HEK293 (cell line): ENCODE results near the gene C11orf86.

ENCODE experiments used
- EGR2 ChIP-seq: fragments of 450-650 bp; formaldehyde crosslinking; IDR thresholded peaks from 2 replicates; pipeline ENCODE4 v1.5.1; 2016; ENCODE audit warnings: low read depth, missing biosample characterization, missing genetic modification characterization
- FEZF1 ChIP-seq: fragments of 450-650 bp; formaldehyde crosslinking; IDR thresholded peaks from 2 replicates; pipeline ENCODE4 v1.5.1; 2016; ENCODE audit warnings: missing biosample characterization, missing genetic modification characterization
- HOXA7 ChIP-seq: sonication (generic); formaldehyde crosslinking; IDR thresholded peaks from 2 replicates; pipeline ENCODE4 v1.8.1; 2022; ENCODE audit warnings: missing genetic modification reagents, borderline replicate concordance
- HOXD13 ChIP-seq: sonication (generic); formaldehyde crosslinking; IDR thresholded peaks from 2 replicates; pipeline ENCODE4 v1.8.0; 2022; ENCODE audit warnings: missing genetic modification reagents, borderline replicate concordance
- KLF1 ChIP-seq: fragments of 450-650 bp; formaldehyde crosslinking; IDR thresholded peaks from 2 replicates; pipeline ENCODE4 v1.5.1; 2016; ENCODE audit warnings: missing biosample characterization, missing genetic modification characterization
- MZF1 ChIP-seq: fragments of 450-650 bp; formaldehyde crosslinking; IDR thresholded peaks from 2 replicates; pipeline ENCODE4 v1.5.1; 2017; ENCODE audit warnings: missing biosample characterization, missing genetic modification characterization, borderline replicate concordance
- ZNF155 ChIP-seq: fragments of 450-650 bp; formaldehyde crosslinking; IDR thresholded peaks from 2 replicates; pipeline ENCODE4 v1.5.1; 2016; ENCODE audit warnings: missing biosample characterization, missing genetic modification characterization
- ZNF169 ChIP-seq: fragments of 450-650 bp; formaldehyde crosslinking; IDR thresholded peaks from 2 replicates; pipeline ENCODE4 v1.5.1; 2016; ENCODE audit warnings: missing biosample characterization, missing genetic modification characterization
- ZNF214 ChIP-seq: fragments of 450-650 bp; formaldehyde crosslinking; IDR thresholded peaks from 2 replicates; pipeline ENCODE4 v1.5.1; 2017; ENCODE audit warnings: missing biosample characterization, mild to moderate bottlenecking, missing genetic modification characterization, borderline replicate concordance
- ZNF324 ChIP-seq: fragments of 450-650 bp; formaldehyde crosslinking; IDR thresholded peaks from 2 replicates; pipeline ENCODE4 v1.5.1; 2016; ENCODE audit warnings: missing biosample characterization, missing genetic modification characterization
- ZNF366 ChIP-seq: fragments of 450-650 bp; formaldehyde crosslinking; conservative IDR thresholded peaks from 2 replicates; pipeline ENCODE4 v1.5.1; 2016; ENCODE audit warnings: missing biosample characterization, missing genetic modification characterization
- ZNF501 ChIP-seq: fragments of 450-650 bp; formaldehyde crosslinking; IDR thresholded peaks from 2 replicates; pipeline ENCODE4 v1.5.1; 2016; ENCODE audit warnings: missing biosample characterization, missing genetic modification characterization
- ZNF510 ChIP-seq: fragments of 450-650 bp; formaldehyde crosslinking; IDR thresholded peaks from 2 replicates; pipeline ENCODE4 v1.5.1; 2018; ENCODE audit warnings: mild to moderate bottlenecking, missing genetic modification characterization, missing biosample characterization; ENCODE audit not compliant: insufficient replicate concordance
- ZNF549 ChIP-seq: fragments of 450-650 bp; IDR thresholded peaks from 2 replicates; pipeline ENCODE4 v1.5.1; 2018; ENCODE audit warnings: missing biosample characterization, missing genetic modification characterization, mild to moderate bottlenecking, inconsistent platforms, moderate library complexity
- ZNF596 ChIP-seq: fragments of 450-650 bp; IDR thresholded peaks from 2 replicates; pipeline ENCODE4 v1.5.0; 2018; ENCODE audit warnings: missing biosample characterization, mild to moderate bottlenecking, missing genetic modification characterization, moderate library complexity
- ZNF621 ChIP-seq: fragments of 450-650 bp; formaldehyde crosslinking; IDR thresholded peaks from 2 replicates; pipeline ENCODE4 v1.5.1; 2017; ENCODE audit warnings: missing biosample characterization, missing genetic modification characterization
- ZNF776 ChIP-seq: fragments of 450-650 bp; formaldehyde crosslinking; IDR thresholded peaks from 2 replicates; pipeline ENCODE4 v1.5.0; 2017; ENCODE audit warnings: missing biosample characterization, missing genetic modification characterization, borderline replicate concordance
- TF ChIP-seq, protein P1 (sequence below): fragments of 450-650 bp; IDR thresholded peaks from 2 replicates; pipeline ENCODE4 v1.5.1; 2018; ENCODE audit warnings: missing biosample characterization, missing genetic modification characterization
- TF ChIP-seq, protein P2 (sequence below): fragments of 450-650 bp; formaldehyde crosslinking; IDR thresholded peaks from 2 replicates; pipeline ENCODE4 v1.5.1; 2016; ENCODE audit warnings: missing biosample characterization, missing genetic modification characterization
- TF ChIP-seq, protein P3 (sequence below): IDR thresholded peaks from 2 replicates; pipeline ENCODE4 v1.6.1; 2011; ENCODE audit warnings: mild to moderate bottlenecking, low read depth, low read length, borderline replicate concordance
- TF ChIP-seq, protein P4 (sequence below): fragments of 450-650 bp; formaldehyde crosslinking; IDR thresholded peaks from 2 replicates; pipeline ENCODE4 v1.5.1; 2016; ENCODE audit warnings: missing biosample characterization, missing genetic modification characterization
- TF ChIP-seq, protein P5 (sequence below): fragments of 450-650 bp; formaldehyde crosslinking; IDR thresholded peaks from 2 replicates; pipeline ENCODE4 v1.5.1; 2017; ENCODE audit warnings: missing biosample characterization, missing genetic modification characterization
- TF ChIP-seq, protein P6 (sequence below): fragments of 450-650 bp; formaldehyde crosslinking; IDR thresholded peaks from 2 replicates; pipeline ENCODE4 v1.5.1; 2017; ENCODE audit warnings: missing biosample characterization, missing genetic modification characterization
- TF ChIP-seq, protein P7 (sequence below): fragments of 450-650 bp; formaldehyde crosslinking; IDR thresholded peaks from 2 replicates; pipeline ENCODE4 v1.5.1; 2016; ENCODE audit warnings: missing biosample characterization, missing genetic modification characterization, borderline replicate concordance

Gene C11orf86

DNA sequence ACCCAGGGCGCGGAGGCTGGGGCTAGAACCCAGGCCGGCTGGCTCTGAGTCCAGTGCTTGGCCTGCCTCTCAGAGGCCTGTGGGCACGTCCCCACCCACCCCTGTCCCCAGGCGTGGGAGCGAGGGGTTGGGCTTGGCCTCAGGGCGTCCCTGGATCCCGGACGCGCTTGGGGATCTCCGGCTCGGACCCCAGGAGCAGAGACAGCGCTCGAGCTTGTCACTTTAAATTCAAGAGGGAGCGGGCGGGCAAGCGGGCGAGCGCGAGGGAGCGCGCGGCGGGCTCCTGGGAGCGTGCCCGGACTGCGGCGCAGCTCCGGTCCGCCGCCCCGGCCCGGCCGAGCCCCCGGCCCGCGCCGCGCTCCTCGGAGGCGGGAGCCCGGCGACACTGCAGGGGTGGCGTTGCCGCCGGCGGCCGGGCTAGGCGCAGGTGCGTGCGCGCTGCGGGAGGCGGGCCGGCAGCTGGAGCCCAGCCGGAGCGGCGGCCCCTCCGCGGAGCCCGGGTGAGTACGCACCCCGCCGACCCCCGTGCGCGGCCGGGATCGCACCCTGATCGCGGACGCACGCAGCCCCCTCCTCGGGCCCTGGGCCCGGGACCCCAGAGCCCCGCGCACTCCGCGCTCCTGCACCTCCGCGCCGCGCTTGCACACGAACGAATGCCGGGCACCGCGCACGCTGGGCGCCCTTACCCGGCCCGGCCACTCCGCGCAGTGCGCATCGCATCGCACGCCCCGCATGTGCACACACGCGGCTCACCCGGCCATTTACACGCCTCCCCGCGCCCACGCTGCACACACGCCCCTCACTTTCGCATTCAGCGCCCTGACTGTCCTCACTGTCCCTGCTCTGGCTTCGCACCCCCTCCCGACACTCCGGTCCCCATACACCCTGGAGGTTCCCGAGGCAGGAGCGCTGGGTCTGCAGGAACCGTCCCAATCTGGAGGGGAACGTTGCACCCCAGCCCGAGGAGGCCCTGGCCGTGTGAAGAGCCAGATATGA lies 48.2 kb downstream of the C11orf86 start, which contains the start of gene SYT12 (continued):
- TF ChIP-seq, protein P1, sequence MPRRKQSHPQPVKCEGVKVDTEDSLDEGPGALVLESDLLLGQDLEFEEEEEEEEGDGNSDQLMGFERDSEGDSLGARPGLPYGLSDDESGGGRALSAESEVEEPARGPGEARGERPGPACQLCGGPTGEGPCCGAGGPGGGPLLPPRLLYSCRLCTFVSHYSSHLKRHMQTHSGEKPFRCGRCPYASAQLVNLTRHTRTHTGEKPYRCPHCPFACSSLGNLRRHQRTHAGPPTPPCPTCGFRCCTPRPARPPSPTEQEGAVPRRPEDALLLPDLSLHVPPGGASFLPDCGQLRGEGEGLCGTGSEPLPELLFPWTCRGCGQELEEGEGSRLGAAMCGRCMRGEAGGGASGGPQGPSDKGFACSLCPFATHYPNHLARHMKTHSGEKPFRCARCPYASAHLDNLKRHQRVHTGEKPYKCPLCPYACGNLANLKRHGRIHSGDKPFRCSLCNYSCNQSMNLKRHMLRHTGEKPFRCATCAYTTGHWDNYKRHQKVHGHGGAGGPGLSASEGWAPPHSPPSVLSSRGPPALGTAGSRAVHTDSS (tag by site-specific recombination) = no peak
- peak; percentile 32 for TF ChIP-seq EGR2 (tag by site-specific recombination)
- TF ChIP-seq HOXA7 (CRISPR knock-in tag) = no peak
- no peak for TF ChIP-seq ZNF366 (tag by site-specific recombination)
- TF ChIP-seq, protein P2, sequence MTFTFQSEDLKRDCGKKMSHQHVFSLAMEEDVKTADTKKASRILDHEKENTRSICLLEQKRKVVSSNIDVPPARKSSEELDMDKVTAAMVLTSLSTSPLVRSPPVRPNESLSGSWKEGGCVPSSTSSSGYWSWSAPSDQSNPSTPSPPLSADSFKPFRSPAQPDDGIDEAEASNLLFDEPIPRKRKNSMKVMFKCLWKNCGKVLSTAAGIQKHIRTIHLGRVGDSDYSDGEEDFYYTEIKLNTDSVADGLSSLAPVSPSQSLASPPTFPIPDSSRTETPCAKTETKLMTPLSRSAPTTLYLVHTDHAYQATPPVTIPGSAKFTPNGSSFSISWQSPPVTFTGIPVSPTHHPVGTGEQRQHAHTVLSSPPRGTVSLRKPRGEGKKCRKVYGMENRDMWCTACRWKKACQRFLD = no peak
- TF ChIP-seq ZNF510 (tag by site-specific recombination) = no peak
- TF ChIP-seq, protein P3, sequence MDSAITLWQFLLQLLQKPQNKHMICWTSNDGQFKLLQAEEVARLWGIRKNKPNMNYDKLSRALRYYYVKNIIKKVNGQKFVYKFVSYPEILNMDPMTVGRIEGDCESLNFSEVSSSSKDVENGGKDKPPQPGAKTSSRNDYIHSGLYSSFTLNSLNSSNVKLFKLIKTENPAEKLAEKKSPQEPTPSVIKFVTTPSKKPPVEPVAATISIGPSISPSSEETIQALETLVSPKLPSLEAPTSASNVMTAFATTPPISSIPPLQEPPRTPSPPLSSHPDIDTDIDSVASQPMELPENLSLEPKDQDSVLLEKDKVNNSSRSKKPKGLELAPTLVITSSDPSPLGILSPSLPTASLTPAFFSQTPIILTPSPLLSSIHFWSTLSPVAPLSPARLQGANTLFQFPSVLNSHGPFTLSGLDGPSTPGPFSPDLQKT = no peak
- no peak for TF ChIP-seq ZNF501 (tag by site-specific recombination)
- no peak for TF ChIP-seq FEZF1 (tag by site-specific recombination)
- TF ChIP-seq ZNF621 (tag by site-specific recombination) = no peak
- TF ChIP-seq, protein P4, sequence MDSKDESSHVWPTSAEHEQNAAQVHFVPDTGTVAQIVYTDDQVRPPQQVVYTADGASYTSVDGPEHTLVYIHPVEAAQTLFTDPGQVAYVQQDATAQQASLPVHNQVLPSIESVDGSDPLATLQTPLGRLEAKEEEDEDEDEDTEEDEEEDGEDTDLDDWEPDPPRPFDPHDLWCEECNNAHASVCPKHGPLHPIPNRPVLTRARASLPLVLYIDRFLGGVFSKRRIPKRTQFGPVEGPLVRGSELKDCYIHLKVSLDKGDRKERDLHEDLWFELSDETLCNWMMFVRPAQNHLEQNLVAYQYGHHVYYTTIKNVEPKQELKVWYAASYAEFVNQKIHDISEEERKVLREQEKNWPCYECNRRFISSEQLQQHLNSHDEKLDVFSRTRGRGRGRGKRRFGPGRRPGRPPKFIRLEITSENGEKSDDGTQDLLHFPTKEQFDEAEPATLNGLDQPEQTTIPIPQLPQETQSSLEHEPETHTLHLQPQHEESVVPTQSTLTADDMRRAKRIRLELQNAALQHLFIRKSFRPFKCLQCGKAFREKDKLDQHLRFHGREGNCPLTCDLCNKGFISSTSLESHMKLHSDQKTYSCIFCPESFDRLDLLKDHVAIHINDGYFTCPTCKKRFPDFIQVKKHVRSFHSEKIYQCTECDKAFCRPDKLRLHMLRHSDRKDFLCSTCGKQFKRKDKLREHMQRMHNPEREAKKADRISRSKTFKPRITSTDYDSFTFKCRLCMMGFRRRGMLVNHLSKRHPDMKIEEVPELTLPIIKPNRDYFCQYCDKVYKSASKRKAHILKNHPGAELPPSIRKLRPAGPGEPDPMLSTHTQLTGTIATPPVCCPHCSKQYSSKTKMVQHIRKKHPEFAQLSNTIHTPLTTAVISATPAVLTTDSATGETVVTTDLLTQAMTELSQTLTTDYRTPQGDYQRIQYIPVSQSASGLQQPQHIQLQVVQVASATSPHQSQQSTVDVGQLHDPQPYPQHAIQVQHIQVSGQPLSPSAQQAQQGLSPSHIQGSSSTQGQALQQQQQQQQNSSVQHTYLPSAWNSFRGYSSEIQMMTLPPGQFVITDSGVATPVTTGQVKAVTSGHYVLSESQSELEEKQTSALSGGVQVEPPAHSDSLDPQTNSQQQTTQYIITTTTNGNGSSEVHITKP (tag by site-specific recombination) = 0 out of 2 replicates have a peak, but pooled peaks have one; percentile 3
- TF ChIP-seq ZNF169 (tag by site-specific recombination) = no peak
- TF ChIP-seq, protein P5, sequence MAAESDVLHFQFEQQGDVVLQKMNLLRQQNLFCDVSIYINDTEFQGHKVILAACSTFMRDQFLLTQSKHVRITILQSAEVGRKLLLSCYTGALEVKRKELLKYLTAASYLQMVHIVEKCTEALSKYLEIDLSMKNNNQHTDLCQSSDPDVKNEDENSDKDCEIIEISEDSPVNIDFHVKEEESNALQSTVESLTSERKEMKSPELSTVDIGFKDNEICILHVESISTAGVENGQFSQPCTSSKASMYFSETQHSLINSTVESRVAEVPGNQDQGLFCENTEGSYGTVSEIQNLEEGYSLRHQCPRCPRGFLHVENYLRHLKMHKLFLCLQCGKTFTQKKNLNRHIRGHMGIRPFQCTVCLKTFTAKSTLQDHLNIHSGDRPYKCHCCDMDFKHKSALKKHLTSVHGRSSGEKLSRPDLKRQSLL = no peak
- TF ChIP-seq, protein P6, sequence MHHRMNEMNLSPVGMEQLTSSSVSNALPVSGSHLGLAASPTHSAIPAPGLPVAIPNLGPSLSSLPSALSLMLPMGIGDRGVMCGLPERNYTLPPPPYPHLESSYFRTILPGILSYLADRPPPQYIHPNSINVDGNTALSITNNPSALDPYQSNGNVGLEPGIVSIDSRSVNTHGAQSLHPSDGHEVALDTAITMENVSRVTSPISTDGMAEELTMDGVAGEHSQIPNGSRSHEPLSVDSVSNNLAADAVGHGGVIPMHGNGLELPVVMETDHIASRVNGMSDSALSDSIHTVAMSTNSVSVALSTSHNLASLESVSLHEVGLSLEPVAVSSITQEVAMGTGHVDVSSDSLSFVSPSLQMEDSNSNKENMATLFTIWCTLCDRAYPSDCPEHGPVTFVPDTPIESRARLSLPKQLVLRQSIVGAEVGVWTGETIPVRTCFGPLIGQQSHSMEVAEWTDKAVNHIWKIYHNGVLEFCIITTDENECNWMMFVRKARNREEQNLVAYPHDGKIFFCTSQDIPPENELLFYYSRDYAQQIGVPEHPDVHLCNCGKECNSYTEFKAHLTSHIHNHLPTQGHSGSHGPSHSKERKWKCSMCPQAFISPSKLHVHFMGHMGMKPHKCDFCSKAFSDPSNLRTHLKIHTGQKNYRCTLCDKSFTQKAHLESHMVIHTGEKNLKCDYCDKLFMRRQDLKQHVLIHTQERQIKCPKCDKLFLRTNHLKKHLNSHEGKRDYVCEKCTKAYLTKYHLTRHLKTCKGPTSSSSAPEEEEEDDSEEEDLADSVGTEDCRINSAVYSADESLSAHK (tag by site-specific recombination) = no peak
- TF ChIP-seq ZNF776 (tag by site-specific recombination) = no peak
- TF ChIP-seq, protein P7, sequence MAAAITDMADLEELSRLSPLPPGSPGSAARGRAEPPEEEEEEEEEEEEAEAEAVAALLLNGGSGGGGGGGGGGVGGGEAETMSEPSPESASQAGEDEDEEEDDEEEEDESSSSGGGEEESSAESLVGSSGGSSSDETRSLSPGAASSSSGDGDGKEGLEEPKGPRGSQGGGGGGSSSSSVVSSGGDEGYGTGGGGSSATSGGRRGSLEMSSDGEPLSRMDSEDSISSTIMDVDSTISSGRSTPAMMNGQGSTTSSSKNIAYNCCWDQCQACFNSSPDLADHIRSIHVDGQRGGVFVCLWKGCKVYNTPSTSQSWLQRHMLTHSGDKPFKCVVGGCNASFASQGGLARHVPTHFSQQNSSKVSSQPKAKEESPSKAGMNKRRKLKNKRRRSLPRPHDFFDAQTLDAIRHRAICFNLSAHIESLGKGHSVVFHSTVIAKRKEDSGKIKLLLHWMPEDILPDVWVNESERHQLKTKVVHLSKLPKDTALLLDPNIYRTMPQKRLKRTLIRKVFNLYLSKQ (tag by site-specific recombination) = no peak
- TF ChIP-seq HOXD13 = no peak
- TF ChIP-seq ZNF596 (tag by site-specific recombination) = no peak
- TF ChIP-seq MZF1 (tag by site-specific recombination) = no peak
- no peak for TF ChIP-seq ZNF155 (tag by site-specific recombination)
- no peak for TF ChIP-seq ZNF214
- TF ChIP-seq ZNF324 = no peak
- no peak for TF ChIP-seq ZNF549 (tag by site-specific recombination)
- no peak for TF ChIP-seq KLF1 (tag by site-specific recombination)
